Natural killer cell treated with Interleukin-12 subunit alpha and Interleukin-12 subunit beta and Interleukin-15 and Interleukin-18, amount 100 ng/mL, for 72 hours (primary cell): ENCODE measurements around the gene ZNF662. TPM values are rescaled to one million over a fixed set of nuclear protein-coding genes. Genes with fewer than 3 reads are reported as not detected.
"Not testable (repeated sequence)": the region's sequence is repeated elsewhere in the genome, so short reads cannot be mapped to it uniquely, and the experiment has no call there.

Experiments used
- ATAC-seq, 2 donors: fragments of 150-1000 bp; cut with Tn5 transposase in 1 of 2; sonication (Bioruptor Pico), chemical (Tn5 transposase) in 1 of 2; 2 replicates each; pipeline ENCODE4 v1.10.0; 2021
- DNase-seq: peaks from one replicate; pipeline ENCODE4 v3.0.0; 2022; ENCODE audit warnings: low spot score
- H3K27ac Mint-ChIP-seq, 2 donors: 1 replicate in 1 of 2; 2 replicates in 1 of 2; pipeline ENCODE4 v1.8.0; 2022; ENCODE audit warnings: mixed read lengths in 2 of 2, mild to moderate bottlenecking in 1 of 2, moderate library complexity in 1 of 2
- H3K27me3 Mint-ChIP-seq, 2 donors: 1 replicate in 1 of 2; 2 replicates in 1 of 2; pipeline ENCODE4 v1.8.0; 2022; ENCODE audit warnings: mixed read lengths in 2 of 2
- H3K36me3 Mint-ChIP-seq: one replicate; pipeline ENCODE4 v1.8.0; 2022; ENCODE audit warnings: mixed read lengths
- H3K4me1 Mint-ChIP-seq, 2 donors: 1 replicate in 1 of 2; 2 replicates in 1 of 2; pipeline ENCODE4 v1.8.0; 2022; ENCODE audit warnings: low read depth in 2 of 2, mixed read lengths in 2 of 2, mild to moderate bottlenecking in 1 of 2
- H3K4me3 Mint-ChIP-seq: one replicate; pipeline ENCODE4 v1.8.0; 2022; ENCODE audit warnings: mixed read lengths
- H3K9me3 Mint-ChIP-seq: 2 replicates; pipeline ENCODE4 v1.8.0; 2022; ENCODE audit warnings: mixed read lengths
- total RNA-seq, 2 donors: library from RNA; stranded (reverse); gene quantifications; one replicate each; pipeline ENCODE4 v1.2.3, GENCODE V29; 2022

ZNF662 gene
- total RNA-seq, 2 donors from 2014 or later: 0.36 to 0.42 TPM

DNA sequence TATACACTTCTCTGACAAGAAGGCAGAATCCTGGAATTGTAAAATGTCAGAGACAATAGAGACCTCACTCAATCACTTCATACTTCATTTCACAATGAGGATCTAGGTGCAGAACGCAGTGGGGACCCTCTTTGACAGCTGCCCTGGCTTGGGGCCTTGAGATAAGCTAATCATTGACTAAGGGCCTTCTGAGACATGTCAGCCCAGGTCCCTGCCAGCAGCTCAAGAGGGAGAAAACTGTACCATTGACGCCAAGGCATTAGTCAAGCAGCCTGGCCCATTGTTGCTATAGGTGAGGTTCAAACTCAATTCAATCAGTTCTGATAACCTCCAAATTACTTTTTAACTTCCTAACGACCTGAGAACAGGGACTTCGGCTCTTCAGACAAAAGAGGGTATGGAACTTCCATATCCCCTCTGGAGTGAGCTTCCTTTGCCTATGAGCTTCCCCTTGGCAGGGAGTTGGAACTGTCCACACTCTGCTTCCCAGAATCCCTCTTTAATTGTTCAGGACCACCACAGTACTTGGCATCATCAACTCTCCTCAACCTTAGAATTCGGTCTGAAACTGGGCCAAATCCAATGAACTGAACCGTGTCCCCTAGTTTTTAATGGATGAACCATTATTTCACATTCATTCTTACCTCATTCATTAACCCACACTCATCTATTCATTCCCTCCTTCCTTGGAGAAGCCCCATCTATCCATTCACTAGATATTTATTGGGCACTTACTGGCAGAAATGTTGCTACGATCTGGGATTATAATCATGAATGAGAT, 28.8 kb upstream of the ZNF662 start:
- Mint-ChIP-seq H3K9me3 (no peaks in the 10 kb centered on the region), H3K27me3 (no peaks in the 10 kb centered on the region), H3K4me3 (no peak overlapping the region), H3K4me1 (peaks cover 9 to 12% of the 10 kb centered on the region in 2 donors), H3K27ac (no peak overlapping the region), H3K36me3 (no peaks in the 10 kb centered on the region)
- DNase-seq (no peak), ATAC-seq (no peak)

GRCh38 chr3:42877881-42878280, 28.1 kb upstream of the ZNF662 start:
- no peaks in the 10 kb centered on the region for H3K27me3 Mint-ChIP-seq
- no peak overlapping the region for H3K4me3 Mint-ChIP-seq
- H3K9me3 Mint-ChIP-seq: no peaks in the 10 kb centered on the region
- H3K36me3 Mint-ChIP-seq: no peaks in the 10 kb centered on the region
- H3K4me1 Mint-ChIP-seq: peaks cover 9 to 12% of the 10 kb centered on the region in 2 donors
- DNase-seq (no peak), ATAC-seq (no peak)
- no peak overlapping the region for H3K27ac Mint-ChIP-seq

- Mint-ChIP-seq H3K27ac (peak overlapping the region; percentile 48 to 77), H3K4me1 (peaks cover 13 to 14% of the 10 kb centered on the region in 2 donors), H3K4me3 (peak overlapping the region; percentile 74), H3K36me3 (no peaks in the 10 kb centered on the region), H3K9me3 (no peaks in the 10 kb centered on the region), H3K27me3 (peaks cover 1 to 4% of the 10 kb centered on the region in 2 donors)
- DNase-seq (no peak), ATAC-seq (no peak)
Measured at GRCh38 chr3:42880183-42880582, 25.8 kb upstream of the ZNF662 start.

GRCh38 chr3:42880601-42881451, 25.1 kb upstream of the ZNF662 start:
- peaks cover 4 to 8% of the 10 kb centered on the region in 2 donors for H3K27me3 Mint-ChIP-seq
- peaks cover 13 to 14% of the 10 kb centered on the region in 2 donors for H3K4me1 Mint-ChIP-seq
- no peaks in the 10 kb centered on the region for H3K36me3 Mint-ChIP-seq
- no peaks in the 10 kb centered on the region for H3K9me3 Mint-ChIP-seq
- H3K4me3 Mint-ChIP-seq: peak overlapping the region; percentile 74
- peak; percentile 92 for DNase-seq
- H3K27ac Mint-ChIP-seq: peak overlapping the region; percentile 48 to 86
- ATAC-seq: peak; percentile 98 to 99

GRCh38 chr3:42883251-42883930, 22.6 kb upstream of the ZNF662 start:
- H3K36me3 Mint-ChIP-seq, H3K9me3 Mint-ChIP-seq, H3K4me3 Mint-ChIP-seq, ATAC-seq, H3K27ac Mint-ChIP-seq, DNase-seq: not testable (repeated sequence)
- peaks cover 13 to 14% of the 10 kb centered on the region in 2 donors for H3K4me1 Mint-ChIP-seq
- H3K27me3 Mint-ChIP-seq: peaks cover 11 to 19% of the 10 kb centered on the region in 2 donors

GRCh38 chr3:42884324-42884723, 21.6 kb upstream of the ZNF662 start:
- H3K27me3 Mint-ChIP-seq: peaks cover 16 to 26% of the 10 kb centered on the region in 2 donors
- no peaks in the 10 kb centered on the region for H3K9me3 Mint-ChIP-seq
- no peak overlapping the region for H3K27ac Mint-ChIP-seq

GRCh38 chr3:42886294-42886822, 19.6 kb upstream of the ZNF662 start:
- Mint-ChIP-seq H3K27me3 (peaks cover 16 to 26% of the 10 kb centered on the region in 2 donors), H3K4me3 (no peak overlapping the region), H3K36me3 (no peaks in the 10 kb centered on the region), H3K27ac (no peak overlapping the region), H3K4me1 (peaks cover 14 to 15% of the 10 kb centered on the region in 2 donors), H3K9me3 (no peaks in the 10 kb centered on the region)
- no peak for ATAC-seq
- no peak for DNase-seq

More at GRCh38 chr3:42884324-42884723, 21.6 kb upstream of the ZNF662 start:
- H3K4me3 Mint-ChIP-seq: no peak overlapping the region
- no peaks in the 10 kb centered on the region for H3K36me3 Mint-ChIP-seq
- peaks cover 13 to 14% of the 10 kb centered on the region in 2 donors for H3K4me1 Mint-ChIP-seq
- DNase-seq: no peak
- no peak for ATAC-seq

- no peaks in the 10 kb centered on the region for H3K9me3 Mint-ChIP-seq
- peaks cover 23 to 33% of the 10 kb centered on the region in 2 donors for H3K27me3 Mint-ChIP-seq
- H3K27ac Mint-ChIP-seq: no peak overlapping the region
- no peaks in the 10 kb centered on the region for H3K36me3 Mint-ChIP-seq
- H3K4me1 Mint-ChIP-seq: peaks cover 10% of the 10 kb centered on the region in 2 donors
- ATAC-seq: no peak
- no peak overlapping the region for H3K4me3 Mint-ChIP-seq
- DNase-seq: no peak
Measured at GRCh38 chr3:42887084-42887483, 18.9 kb upstream of the ZNF662 start.

DNA sequence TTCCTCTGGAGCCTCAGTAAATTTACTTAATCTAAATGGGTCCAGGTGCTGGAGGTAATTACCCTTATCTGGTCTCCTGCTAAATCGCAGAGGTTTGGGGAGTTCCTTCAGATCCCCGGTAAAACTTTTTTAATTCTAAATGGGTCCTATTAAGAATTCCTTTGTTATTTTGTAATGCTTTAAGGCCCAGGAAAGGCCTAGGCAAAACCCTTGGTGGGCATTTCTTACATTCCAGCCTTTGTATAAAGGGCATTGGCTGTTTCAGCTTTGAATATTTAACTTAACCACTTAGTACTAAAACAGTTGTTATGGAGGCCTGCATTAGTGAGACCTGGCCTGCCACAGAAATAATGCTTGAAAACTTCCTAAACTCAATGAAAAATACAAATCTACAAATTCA, 14.9 kb upstream of the ZNF662 start:
- H3K27me3 Mint-ChIP-seq: peaks cover 20 to 25% of the 10 kb centered on the region in 2 donors
- H3K4me1 Mint-ChIP-seq: peaks cover 6 to 8% of the 10 kb centered on the region in 2 donors
- no peak for DNase-seq
- no peaks in the 10 kb centered on the region for H3K9me3 Mint-ChIP-seq
- H3K27ac Mint-ChIP-seq: no peak overlapping the region
- H3K36me3 Mint-ChIP-seq: no peaks in the 10 kb centered on the region
- no peak overlapping the region for H3K4me3 Mint-ChIP-seq
- no peak for ATAC-seq

GRCh38 chr3:42892169-42892568, 13.8 kb upstream of the ZNF662 start:
- ATAC-seq (no peak), DNase-seq (no peak)
- Mint-ChIP-seq H3K27me3 (peaks cover 20% of the 10 kb centered on the region in 2 donors), H3K9me3 (no peaks in the 10 kb centered on the region), H3K4me1 (peaks cover 6 to 8% of the 10 kb centered on the region in 2 donors), H3K36me3 (no peaks in the 10 kb centered on the region), H3K27ac (no peak overlapping the region), H3K4me3 (no peak overlapping the region)

- DNase-seq: no peak
- peaks cover 16% of the 10 kb centered on the region in 2 donors for H3K27me3 Mint-ChIP-seq
- H3K4me3 Mint-ChIP-seq: no peak overlapping the region
- H3K36me3 Mint-ChIP-seq: no peaks in the 10 kb centered on the region
- H3K9me3 Mint-ChIP-seq: no peaks in the 10 kb centered on the region
- no peak for ATAC-seq
- no peak overlapping the region for H3K27ac Mint-ChIP-seq
- H3K4me1 Mint-ChIP-seq: peaks cover 6 to 8% of the 10 kb centered on the region in 2 donors
Measured at GRCh38 chr3:42892807-42893206, 13.1 kb upstream of the ZNF662 start.

DNA sequence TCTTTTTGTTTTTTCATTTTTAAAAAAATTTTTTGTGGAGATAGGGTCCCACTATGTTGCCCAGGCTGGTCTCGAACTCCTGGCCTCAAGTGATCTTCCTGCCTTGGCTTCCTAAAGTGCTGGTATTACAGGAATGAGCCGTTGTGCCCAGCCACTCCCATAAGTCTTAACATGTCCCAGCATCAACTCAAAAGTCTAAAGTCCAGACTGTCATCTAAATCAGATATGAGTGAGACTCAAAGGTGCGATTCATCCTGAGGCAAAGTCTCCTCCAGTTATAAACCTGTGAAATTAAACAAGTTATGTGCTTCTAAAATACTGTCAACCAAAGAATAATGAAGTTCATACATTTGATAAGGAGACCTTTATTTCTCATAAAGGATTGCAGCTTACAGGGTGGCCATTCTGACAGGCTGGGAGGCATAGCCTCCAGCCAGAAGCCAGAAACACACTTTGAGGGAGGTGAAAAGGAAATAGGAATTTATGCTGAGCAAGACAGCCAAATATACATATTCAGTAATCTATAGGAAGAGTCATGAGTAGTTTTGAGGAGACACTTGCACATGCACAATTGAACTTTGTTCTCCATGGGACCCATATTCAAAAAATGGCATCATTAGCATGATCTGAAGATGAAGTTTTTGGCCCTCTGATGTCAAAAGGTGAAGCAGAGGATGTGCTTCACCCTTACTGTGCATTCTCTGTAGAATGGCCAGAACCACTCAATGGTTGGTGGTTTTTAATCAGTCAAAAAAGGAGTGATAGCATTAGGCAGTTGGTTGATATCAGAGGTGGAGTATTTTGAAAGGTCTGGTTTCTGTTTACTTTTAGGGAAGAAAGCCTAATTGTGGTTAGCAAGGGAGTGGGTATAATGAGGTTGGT, 11.0 kb upstream of the ZNF662 start:
- no peak overlapping the region for H3K4me3 Mint-ChIP-seq
- H3K4me1 Mint-ChIP-seq: peaks cover 2 to 3% of the 10 kb centered on the region in 2 donors
- no peak overlapping the region for H3K27ac Mint-ChIP-seq
- DNase-seq: no peak
- no peaks in the 10 kb centered on the region for H3K9me3 Mint-ChIP-seq
- no peaks in the 10 kb centered on the region for H3K36me3 Mint-ChIP-seq
- no peak for ATAC-seq
- H3K27me3 Mint-ChIP-seq: peaks cover 8 to 11% of the 10 kb centered on the region in 2 donors

GRCh38 chr3:42895580-42895868, 10.4 kb upstream of the ZNF662 start:
- no peak for ATAC-seq
- H3K4me1 Mint-ChIP-seq: no peaks in the 10 kb centered on the region
- no peaks in the 10 kb centered on the region for H3K36me3 Mint-ChIP-seq
- no peak overlapping the region for H3K4me3 Mint-ChIP-seq
- no peaks in the 10 kb centered on the region for H3K9me3 Mint-ChIP-seq
- no peak overlapping the region for H3K27ac Mint-ChIP-seq
- peaks cover 8 to 11% of the 10 kb centered on the region in 2 donors for H3K27me3 Mint-ChIP-seq
- DNase-seq: no peak
